ENCODE results near the gene ZBTB34. TPM values are rescaled to one million over a fixed set of nuclear protein-coding genes. Genes with fewer than 3 reads are reported as not detected.

The ZBTB34 gene
- total RNA-seq, 2 donors from 2014 or later, result 4.5 to 10.8 TPM

- H3K4me3 ChIP-seq, result no peak overlapping the region
- H3K27me3 ChIP-seq (replicated peaks; ENCODE audit: insufficient read depth), result no peaks in the 10 kb centered on the region
- TF ChIP-seq CTCF (IDR thresholded peaks at IDR 0.05), result no peak
- no peak for TF ChIP-seq POLR2A (IDR thresholded peaks at IDR 0.05)
- TF ChIP-seq POLR2AphosphoS5 (IDR thresholded peaks at IDR 0.05), result no peak
- no peak for DNase-seq (ENCODE audit: low spot score)
- H3K27ac ChIP-seq, result no peak overlapping the region
- peaks cover 5% of the 10 kb centered on the region for H3K4me1 ChIP-seq (replicated peaks)
- H3K9me3 ChIP-seq, result no peaks in the 10 kb centered on the region
- no peaks in the 10 kb centered on the region for H3K36me3 ChIP-seq
- intact Hi-C loops (cut with DNase I), result no loop called here
- WGBS, result 76% methylated on average over 6 of the region's 6 CpGs
These were observed 24.7 kb downstream of the ZBTB34 start for GRCh38 chr9:126885131-126885641.

GRCh38 chr9:126886034-126886822, 25.8 kb downstream of the ZBTB34 start:
- H3K36me3 ChIP-seq, result no peaks in the 10 kb centered on the region
- H3K27ac ChIP-seq, result no peak overlapping the region
- TF ChIP-seq POLR2AphosphoS5 (IDR thresholded peaks at IDR 0.05), result no peak
- TF ChIP-seq POLR2A (IDR thresholded peaks at IDR 0.05), result no peak
- no peak for TF ChIP-seq CTCF (IDR thresholded peaks at IDR 0.05)
- no peak overlapping the region for H3K4me3 ChIP-seq
- no peaks in the 10 kb centered on the region for H3K27me3 ChIP-seq (replicated peaks; ENCODE audit: insufficient read depth)
- H3K4me1 ChIP-seq (replicated peaks), result peaks cover 5% of the 10 kb centered on the region
- 76% methylated on average over 23 of the region's 23 CpGs for WGBS
- intact Hi-C loops (cut with DNase I), result no loop called here
- DNase-seq (ENCODE audit: low spot score), result no peak
- H3K9me3 ChIP-seq, result no peaks in the 10 kb centered on the region

- Histone ChIP-seq H3K27ac (no peak overlapping the region), H3K4me1 (replicated peaks) (peaks cover 5% of the 10 kb centered on the region), H3K9me3 (no peaks in the 10 kb centered on the region), H3K27me3 (replicated peaks; ENCODE audit: insufficient read depth) (no peaks in the 10 kb centered on the region), H3K36me3 (no peaks in the 10 kb centered on the region), H3K4me3 (no peak overlapping the region)
- TF ChIP-seq POLR2AphosphoS5 (IDR thresholded peaks at IDR 0.05) (no peak), POLR2A (IDR thresholded peaks at IDR 0.05) (no peak), CTCF (IDR thresholded peaks at IDR 0.05) (no peak)
- DNase-seq (ENCODE audit: low spot score), result no peak
- 88% methylated on average over 10 of the region's 10 CpGs for WGBS
- intact Hi-C loops (cut with DNase I), result no loop called here
These were observed 26.5 kb downstream of the ZBTB34 start for GRCh38 chr9:126886897-126887296.

- TF ChIP-seq POLR2AphosphoS5 (IDR thresholded peaks at IDR 0.05) (peak; percentile 6), CTCF (IDR thresholded peaks at IDR 0.05) (no peak)
- intact Hi-C loops (cut with DNase I), result no loop called here
- H3K36me3 ChIP-seq, result no peaks in the 10 kb centered on the region
- no peak for DNase-seq (ENCODE audit: low spot score)
- H3K4me1 ChIP-seq (replicated peaks), result no peaks in the 10 kb centered on the region
- H3K27me3 ChIP-seq (replicated peaks; ENCODE audit: insufficient read depth), result no peaks in the 10 kb centered on the region
- no peak overlapping the region for H3K27ac ChIP-seq
- no peaks in the 10 kb centered on the region for H3K9me3 ChIP-seq
- 43% methylated on average over 3 of the region's 3 CpGs for WGBS
- H3K4me3 ChIP-seq, result no peak overlapping the region
These were observed 31.2 kb downstream of the ZBTB34 start for GRCh38 chr9:126891676-126892075.

- no peak for DNase-seq (ENCODE audit: low spot score)
- WGBS, result 30% methylated on average over 5 of the region's 5 CpGs
- Histone ChIP-seq H3K9me3 (no peaks in the 10 kb centered on the region), H3K27me3 (replicated peaks; ENCODE audit: insufficient read depth) (no peaks in the 10 kb centered on the region), H3K27ac (no peak overlapping the region), H3K4me1 (replicated peaks) (no peaks in the 10 kb centered on the region), H3K36me3 (no peaks in the 10 kb centered on the region), H3K4me3 (no peak overlapping the region)
- no peak for TF ChIP-seq POLR2AphosphoS5 (IDR thresholded peaks at IDR 0.05)
- peak in 1 of 4 experiments; percentile 5 for TF ChIP-seq CTCF (IDR thresholded peaks at IDR 0.05)
- no peak for TF ChIP-seq POLR2A (IDR thresholded peaks at IDR 0.05)
- intact Hi-C loops (cut with DNase I), result no loop called here
These were observed 32.6 kb downstream of the ZBTB34 start for GRCh38 chr9:126893079-126893478.

Measured in prostate gland (tissue), 2 donors.